Right forelimb (tissue), 1 donor: ENCODE measurements around the gene NR2E1.

Experiments used
- DNase-seq: peaks from one replicate; pipeline ENCODE4 v3.0.0-alpha.2; 2018

The NR2E1 gene

DNA sequence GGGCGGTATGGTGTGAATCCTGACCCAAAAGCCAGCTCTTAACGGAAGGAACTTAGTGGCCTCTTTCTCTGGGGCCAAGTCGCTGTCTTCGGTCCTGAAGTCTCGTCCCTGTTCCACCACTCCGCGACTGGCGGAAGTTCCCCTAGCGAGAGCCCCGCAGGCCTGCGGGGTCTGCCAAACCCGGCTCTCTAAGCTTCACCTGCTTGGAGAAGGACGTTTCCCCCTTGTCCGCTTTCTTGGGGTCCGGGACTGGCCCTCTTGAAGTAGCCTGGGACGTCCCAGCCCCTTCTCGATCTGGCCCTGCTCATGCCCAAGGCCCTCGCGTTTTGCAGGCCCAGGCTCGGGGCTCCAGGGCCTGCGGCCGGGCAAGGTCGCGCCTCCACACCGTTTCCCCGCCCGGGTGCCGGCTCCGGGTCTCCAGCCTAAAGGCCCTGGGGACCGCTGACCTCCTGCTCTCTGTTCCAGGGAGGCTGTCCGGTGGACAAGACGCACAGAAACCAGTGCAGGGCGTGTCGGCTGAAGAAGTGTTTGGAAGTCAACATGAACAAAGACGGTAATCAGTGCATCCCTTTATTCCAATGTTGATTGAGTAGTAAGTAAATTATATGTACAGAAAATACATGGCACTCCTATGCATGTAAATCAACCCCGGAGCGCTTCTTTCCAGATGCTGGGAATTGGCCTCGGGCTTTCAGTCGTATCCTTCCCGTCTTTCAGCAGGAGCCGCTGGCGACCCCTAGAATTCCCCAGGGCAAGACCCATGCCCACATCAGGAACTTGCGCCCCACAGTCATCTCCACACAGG lies 8.8 kb downstream of the NR2E1 start:
- peak; percentile 79 for DNase-seq

DNA sequence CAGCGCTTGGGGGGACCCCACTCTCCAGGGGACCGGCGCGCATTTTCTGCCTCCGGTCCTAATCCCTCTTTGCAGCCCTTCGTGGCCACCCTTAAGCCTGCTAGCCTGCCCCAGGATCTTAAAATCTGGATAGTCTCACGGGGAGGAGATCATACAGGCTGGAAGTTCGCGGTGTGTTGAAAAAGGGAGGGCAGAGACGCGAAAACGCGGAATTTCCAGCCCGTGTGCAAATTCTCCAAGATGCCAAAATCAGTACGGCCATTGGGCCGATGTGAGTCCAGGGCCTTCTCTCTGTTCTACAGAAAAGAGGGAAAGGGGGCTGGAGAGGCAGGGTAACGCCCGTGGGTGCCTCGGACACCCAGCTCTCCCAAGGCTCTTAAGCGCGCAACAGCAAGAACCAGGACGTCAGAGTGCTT lies 9.4 kb downstream of the NR2E1 start:
- no peak for DNase-seq

DNA sequence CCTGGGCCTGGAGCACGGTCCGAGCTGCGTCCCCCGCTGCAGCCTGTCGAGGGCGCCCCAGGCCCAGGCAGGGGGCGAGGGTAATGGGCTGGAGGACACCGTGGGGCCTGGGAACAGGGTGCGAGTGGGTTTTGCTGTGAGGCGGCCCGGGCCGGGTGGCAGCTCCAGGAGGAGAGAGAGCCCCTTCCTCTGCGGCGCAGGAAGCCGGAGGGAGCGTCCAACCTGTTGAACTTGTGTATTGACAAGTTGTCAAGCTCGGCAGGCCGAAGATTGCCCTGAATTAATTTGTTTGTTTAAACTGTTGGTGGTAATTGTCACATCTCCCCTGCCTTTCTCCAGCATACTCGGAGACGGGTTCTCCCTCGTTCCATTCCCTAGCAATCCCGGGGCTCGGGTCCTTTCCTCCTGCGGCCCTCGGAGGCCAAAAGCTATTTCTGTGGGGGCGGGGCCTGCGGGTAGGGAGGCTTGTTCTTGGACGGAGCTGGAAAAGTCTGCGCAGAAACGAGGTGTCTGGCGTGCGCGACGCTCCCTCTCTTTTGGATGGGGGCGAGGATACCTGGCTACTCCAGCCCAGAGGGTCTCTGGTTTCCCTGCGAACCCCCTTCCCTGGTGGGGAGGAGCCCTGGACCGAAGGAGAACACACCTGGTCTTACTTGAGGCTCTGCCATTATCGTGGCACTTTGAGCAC lies 9.9 kb downstream of the NR2E1 start:
- no peak for DNase-seq

DNA sequence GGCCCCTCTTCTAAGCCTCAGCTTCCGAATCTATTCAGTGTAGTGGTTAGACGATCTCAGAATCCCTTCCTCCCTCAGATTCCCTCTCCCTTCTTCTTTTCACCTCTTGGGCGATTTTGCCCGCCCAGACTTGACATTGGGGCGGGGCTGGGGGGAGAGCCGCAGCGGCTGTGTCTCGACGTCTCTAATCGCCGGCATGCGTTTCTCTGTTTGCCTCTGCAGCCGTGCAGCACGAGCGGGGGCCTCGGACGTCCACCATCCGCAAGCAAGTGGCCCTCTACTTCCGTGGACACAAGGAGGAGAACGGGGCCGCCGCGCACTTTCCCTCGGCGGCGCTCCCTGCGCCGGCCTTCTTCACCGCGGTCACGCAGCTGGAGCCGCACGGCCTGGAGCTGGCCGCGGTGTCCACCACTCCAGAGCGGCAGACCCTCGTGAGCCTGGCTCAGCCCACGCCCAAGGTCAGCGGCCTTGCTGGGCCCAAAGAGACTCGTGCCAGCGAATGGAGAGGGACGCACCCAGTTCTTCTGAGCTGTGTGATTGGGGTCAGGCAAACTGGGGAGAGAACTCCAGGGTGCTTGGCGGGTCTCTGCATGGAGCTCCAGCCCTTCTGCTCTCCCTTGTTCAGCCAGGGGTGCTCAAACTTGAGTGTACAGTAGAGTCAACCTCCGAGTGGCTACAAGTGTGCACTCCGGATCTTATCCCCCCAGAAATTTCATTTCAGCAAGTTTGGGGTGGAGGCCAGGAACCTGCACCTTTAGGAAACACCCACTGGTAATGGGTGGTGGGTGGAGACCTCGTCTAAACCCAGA lies 10.7 kb downstream of the NR2E1 start:
- no peak for DNase-seq

DNA sequence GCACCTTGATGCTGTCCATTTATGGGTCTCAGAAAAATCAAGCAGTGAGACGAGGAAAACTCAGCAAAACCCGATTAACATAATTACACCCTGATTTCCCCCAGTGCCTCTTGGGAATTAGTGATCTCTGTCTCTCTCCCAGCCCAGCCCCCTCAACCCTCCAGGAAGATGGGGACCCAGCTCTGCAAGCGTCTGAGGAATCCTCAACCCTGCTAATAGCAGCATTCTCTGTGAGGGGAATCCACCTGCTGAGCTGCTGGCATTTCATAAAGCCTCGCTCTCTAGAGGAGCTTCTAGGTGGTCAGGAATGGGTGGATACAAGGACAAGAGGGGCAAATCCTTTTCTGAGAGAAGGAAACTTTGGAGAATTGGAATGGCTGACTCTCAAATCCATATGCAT lies 13.9 kb downstream of the NR2E1 start:
- DNase-seq: no peak

DNA sequence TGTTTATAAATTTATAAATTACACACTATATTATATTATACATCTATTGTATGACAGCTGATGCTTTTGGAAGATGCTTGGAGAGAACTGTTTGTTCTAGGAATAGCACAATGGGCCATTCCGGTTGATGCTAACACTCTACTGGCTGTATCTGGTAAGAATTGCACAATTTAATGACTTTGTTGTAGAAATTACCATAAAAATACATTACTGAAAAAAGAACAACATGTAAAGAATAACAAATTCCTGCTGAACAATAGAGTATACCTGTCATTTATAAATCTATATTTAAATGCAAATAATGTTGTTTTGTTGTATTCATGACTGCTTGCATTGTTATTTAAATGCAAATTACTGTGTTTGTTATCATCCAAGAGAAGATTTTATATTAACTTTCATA lies 14.4 kb downstream of the NR2E1 start:
- no peak for DNase-seq

DNA sequence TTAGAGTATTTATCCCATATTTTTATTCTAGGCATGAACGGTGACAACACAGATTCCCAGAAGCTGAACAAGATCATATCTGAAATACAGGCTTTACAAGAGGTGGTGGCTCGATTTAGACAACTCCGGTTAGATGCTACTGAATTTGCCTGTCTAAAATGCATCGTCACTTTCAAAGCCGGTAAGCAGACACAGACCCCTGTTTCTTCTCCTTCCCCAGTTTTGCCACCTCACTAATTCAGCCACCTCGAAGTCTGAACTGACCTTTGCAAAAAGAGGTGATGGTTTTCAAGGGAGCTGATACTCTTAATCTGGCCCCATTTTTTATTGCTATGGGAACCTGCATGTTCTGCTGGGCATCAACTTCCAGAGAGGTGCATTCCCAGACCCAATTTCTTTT lies 15.0 kb downstream of the NR2E1 start:
- no peak for DNase-seq

DNA sequence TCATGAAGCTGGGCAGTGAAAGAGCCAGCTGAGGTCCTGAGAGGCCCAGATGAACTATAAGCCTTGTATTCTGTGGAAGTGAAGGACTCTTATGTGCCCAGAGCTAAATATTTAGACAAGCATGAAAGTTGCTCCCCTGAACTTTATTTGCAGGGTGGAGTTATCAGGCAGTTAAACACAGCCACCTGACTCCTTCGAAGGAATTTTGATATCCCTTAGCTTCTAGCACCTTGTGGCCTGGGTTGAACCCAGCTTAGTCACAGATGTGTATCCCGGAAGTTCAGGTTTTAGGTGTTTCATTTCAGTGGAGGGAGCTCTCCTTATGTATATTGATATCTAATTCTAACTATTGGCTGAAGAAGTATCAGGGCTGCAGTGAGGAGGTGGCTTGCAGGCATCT lies 20.4 kb downstream of the NR2E1 start:
- DNase-seq: no peak

DNA sequence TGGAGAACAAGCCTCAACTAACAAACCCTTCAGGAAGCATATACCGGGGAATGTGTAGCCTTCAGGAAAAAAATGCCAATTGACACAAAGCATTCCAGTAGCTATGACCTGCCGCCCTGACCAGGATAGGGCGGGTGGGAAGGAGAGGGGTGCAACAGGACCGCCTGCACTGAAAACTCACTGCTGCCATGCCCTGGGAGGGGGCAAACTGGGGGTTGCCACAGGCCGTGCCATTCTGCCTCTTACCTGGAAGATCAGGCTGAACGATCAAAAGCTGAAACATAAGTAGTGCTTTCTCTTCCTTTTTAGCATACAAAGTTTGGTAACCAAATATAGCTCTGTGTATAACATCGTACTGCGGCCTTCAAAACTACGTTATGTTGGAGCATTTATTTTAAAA lies 21.7 kb downstream of the NR2E1 start:
- DNase-seq: no peak

DNA sequence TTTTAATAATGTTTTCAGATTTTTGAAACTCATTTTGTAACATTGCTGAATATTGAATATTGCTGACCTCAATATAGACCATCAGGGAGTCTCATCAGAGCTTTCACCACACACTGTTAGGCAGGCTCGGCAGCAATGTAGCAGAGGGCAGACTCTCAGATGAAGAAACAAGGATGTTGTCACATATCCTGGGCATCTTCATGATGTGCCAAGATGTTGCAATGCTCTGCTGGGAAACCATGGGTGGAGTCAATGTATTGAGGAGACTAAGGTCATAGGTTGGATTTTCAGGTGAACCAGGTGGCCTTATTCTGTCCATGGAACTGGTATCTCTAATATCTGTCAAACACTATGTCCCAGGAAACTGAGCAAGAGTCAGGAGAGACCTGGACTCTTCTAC lies 27.3 kb downstream of the NR2E1 start:
- DNase-seq: no peak

DNA sequence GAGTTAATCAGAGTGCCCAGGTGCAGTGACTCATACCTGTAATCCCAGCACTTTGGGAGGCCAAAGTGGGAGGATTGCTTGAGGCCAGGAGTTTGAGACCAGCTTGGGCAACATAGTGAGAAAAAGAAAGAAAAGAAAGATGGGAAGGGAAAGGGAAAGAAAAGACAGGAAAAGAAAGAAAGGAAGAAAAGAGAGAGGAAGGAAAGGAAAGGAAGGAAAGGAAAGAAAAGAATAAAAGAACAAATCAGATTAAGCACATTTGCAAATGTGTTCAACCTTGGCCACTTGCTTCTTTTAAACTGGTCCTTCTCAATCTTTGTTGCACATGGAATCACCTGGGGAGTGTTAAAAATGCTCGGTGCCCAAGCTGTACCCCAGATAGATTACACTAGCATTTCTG lies 28.0 kb downstream of the NR2E1 start:
- no peak for DNase-seq

DNA sequence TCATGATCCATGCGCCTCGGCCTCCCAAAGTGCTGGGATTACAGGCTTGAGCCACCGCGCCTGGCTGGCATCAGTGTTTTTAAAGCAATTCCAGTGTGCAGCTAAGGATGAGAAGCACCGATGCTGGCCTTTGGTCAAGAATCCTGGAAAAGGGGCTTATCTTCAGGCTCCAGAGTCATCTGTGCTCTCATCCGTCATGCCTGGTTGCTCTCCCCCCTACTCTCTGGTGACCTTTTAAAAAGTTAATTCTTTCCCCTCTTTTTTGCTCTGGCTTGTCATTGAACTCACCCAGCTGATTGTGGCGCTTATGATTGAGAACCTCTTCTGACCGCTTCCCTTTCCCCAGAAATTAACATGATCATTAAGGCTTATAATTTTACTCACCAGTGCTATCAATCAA lies 28.7 kb downstream of the NR2E1 start:
- DNase-seq: no peak

DNA sequence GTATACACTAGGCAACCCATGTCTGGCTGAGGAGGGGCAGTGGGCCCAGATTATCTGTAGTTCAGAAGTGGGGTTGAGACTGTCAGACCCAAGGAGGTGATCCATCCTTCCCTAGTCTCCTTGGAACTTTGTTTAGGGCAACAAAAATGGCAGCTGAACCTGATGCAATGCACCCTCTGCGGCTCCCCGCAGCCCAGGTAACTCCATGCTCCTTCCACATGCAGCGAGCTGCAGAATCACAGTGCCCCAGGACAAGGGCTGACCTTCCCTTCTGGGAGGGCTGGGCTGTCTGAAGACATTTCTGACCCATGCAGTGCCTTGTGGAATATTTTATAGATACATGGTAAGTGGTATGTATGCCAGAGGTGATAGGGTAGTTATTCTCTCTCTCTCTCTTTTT lies 29.4 kb downstream of the NR2E1 start:
- DNase-seq: no peak

DNA sequence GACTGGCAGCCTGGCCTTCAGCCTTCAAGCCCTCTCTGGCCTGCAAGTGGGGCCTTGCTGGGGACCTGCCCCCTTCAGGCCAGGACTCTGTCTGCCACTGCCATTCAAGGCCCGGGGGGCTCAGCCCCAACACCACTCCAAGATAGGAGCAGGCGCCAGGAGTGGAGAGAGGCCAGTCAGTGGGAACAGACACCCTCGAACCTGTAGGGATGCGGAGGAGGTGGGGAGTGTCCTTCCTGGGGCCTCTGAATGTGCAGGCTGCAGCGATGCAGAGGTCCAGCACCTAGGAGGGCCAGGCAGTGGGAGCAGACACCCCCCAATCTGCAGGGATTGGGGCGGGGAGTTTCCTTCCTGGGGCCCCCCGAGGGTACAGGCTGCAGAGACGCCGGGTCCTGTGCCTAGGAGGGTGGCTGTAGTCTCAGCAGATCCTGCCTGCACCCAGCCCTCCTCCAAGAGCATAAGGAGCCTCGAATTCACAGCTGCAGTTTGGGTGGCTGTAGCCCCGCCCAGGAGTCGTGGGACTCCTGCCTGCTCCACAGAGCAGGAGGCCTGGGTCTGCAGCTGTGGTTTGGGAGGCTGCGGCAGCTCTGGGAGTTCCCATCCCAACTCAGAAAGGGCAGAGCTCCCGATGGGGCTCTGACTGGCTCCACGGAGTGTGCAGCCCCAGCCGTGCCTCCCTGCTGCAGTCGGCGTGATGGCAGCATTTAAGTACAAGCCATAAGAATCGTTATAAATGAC lies 33.1 kb downstream of the NR2E1 start:
- no peak for DNase-seq

DNA sequence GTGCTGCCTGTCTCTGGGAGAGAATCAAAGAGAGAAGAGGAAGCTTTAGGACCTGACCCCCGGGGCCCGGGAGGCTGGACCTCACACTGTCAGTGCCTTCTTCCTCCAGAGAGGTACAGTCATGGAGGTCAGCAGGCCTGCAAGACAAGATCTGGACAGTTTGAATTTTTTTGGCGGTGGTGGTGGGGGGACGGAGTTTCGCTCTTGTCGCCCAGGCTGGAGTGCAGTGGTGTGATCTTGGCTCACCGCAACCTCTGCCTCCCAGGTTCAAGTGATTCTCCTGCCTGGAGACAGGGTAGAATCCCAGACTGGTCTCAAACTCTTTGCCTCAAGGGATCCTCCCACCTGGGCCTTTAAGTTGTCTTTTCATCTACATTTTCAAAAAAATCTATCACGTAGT lies 34.4 kb downstream of the NR2E1 start:
- no peak for DNase-seq

DNA sequence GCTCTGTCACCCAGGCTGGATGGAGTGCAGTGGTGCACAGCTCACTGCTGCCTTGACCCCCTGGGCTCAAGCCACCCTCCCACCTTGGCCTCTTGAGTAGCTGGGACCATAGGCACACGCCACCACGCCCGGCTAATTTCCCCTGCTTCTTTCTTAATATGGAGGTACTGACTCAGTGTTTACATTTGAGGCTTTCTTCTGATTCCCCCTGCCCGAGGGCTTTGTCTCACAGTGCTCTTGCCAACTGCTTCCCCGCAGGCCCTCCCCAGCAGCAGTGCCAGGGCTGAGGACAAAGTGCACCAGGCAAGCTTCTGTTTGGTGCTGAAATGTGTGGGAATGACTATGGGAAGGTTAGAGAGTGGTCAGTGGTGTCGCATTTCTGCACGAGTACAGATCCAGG lies 34.8 kb downstream of the NR2E1 start:
- no peak for DNase-seq

DNA sequence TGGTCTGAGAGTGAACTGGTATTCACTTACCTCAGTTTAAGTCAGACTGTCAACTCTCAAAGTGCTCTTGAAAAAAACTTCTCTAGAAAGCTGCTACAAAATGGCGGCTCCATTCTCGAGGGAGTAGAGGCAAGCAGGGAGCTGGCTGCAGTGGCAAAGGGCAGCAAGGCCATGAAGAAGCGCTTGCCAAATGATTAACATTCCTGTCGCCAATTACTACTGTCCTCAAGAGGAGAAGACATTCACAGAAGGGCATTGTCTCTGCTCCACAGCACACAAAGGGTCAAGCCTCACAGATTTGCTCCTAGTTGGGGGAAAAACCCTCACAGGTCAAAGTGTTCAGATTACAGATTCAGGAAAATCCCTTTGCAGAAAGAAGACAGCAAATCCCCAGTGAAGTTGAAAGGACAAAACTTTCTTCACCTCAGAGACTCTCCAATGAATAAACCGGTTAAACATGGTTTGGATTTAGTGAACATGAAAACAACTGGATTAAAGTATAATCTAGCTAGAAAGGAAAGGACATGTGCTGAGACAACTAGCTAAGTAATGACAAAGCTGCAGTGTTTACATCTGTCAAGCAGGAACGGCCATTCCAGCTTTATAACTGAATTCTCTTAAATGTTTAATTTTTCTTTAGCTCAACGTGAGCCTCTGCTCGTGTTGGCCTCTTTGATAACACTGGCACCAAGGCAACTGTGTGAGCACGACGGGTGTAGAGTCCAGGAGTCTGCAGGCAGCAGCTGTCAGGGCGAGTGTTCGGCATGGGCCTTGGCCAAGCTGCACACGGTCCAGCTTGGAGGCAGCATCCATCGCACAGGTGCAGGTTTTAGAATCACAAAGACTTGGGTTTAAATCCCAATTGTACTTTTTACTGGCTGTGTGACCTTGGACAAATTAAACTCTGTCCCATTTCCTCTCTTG lies 37.6 kb downstream of the NR2E1 start:
- no peak for DNase-seq

DNA sequence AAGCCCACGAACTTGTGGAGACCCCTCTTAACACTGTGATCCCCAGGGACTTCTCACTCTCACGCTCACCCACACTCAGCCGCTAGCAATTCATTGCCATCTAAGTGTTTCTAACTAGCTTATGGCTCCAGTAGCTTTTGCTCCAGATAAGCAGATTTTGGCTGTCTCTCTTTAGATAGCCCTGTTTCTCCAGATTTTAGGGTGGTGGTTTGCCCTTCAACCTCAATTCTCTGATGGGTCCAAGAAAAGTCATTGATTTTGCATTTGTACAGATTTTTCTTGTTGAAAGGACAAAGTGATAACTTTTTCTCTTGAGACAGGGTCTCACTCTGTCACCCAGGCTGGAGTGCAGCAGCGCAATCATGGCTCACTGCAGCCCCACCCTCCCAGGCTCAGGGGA lies 41.2 kb downstream of the NR2E1 start:
- DNase-seq: no peak

DNA sequence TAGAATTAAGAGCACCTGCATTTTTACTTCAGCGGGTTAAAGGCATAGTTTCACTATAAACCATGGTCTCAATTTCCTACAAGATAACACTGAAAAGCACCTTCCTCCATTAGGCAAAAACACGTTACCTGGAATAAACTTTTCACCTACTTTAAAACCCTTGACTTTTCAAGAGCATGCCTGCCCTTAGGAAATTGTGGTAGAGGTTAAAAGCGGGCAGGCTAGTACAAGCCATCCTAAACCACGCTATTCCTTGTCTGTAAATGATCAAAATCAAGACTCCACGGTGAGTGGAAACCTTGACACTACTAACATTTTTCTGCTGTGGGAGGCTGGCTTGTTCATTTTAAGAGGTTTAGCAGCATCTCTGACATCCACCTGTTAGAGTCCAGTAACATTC lies 43.9 kb downstream of the NR2E1 start:
- no peak for DNase-seq

DNA sequence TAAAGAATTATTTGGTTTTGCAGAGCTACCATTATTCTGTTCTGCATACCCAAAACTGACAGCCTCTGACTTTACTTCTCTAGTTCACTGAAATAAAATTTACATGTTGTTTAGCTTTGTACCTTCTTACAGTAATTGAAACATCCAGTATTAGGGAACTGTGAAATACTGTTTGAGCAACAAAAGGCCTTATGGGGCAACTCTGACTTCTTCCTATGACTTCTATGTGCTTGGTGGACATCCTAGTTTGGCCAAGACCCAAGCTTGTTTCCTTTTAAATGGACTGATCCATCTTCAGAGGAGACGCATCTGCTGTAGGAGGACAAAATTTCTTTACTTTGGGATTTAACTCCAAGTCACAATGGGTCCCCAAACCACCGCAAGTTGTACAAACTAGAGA lies 44.7 kb downstream of the NR2E1 start:
- no peak for DNase-seq

DNA sequence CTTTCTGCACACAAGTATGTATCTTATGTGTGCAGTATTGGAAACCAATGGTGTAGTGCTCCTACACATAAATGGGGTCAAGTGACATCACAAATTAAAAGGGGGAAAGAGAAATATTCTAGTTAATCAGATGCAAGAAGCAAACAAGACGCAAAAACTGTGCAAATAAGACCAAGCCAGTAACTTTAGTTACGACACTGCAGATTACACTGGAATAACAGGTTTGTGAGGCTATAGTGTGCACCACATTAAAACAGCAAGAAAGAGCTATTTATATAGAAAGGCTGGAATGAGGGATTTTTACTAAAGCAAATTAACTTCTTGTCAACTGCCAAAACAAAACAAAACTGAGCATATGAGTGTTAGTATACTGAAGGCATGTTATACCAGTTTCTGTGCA lies 45.8 kb downstream of the NR2E1 start:
- DNase-seq: no peak

DNA sequence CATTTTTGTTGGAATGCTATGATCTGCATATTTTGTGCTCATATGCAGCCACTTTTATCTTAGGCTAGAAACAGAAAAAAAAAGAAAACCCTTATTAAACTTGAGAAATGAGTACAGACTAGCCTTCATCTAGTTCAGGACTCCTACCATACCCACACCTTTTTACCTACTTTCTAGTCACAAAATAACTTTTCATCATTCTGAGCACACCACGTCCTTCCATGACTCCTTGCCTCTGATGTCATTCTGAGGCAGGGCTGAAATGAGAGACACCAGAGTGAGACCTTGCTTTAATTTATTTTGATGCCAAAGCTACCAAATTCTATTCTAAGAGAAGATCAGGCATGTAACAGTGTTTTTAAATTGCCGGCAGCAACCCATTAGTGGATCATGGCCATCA lies 56.2 kb downstream of the NR2E1 start:
- no peak for DNase-seq
